Neutrophil (primary cell): ENCODE results near the gene WNT3A.
"Not testable (repeated sequence)": the region's sequence is repeated elsewhere in the genome, so short reads cannot be mapped to it uniquely, and the experiment has no call there.

Experiments used
- H3K27ac ChIP-seq: fragments of 200-600 bp; sonication (generic); 2 replicates; pipeline ENCODE4 v1.5.1; 2016; ENCODE audit warnings: mild to moderate bottlenecking, moderate library complexity
- H3K27me3 ChIP-seq: fragments of 200-600 bp; sonication (generic); 2 replicates; pipeline ENCODE4 v1.6.0; 2016; ENCODE audit warnings: mild to moderate bottlenecking
- H3K36me3 ChIP-seq: fragments of 200-600 bp; sonication (generic); 2 replicates; pipeline ENCODE4 v1.5.1; 2017
- H3K4me1 ChIP-seq, 2 experiments: fragments of 200-600 bp in 1 of 2; sonication (generic) in 1 of 2; 1 replicate in 1 of 2; 2 replicates in 1 of 2; pipeline versions ENCODE4 v1.5.1 to v1.6.1; 2013 to 2016; ENCODE audit warnings: low read depth in 1 of 2, low read length in 1 of 2, mild to moderate bottlenecking in 1 of 2, moderate library complexity in 1 of 2; ENCODE audit not compliant: control insufficient read depth in 1 of 2, insufficient read depth in 1 of 2
- H3K4me3 ChIP-seq, 2 experiments: fragments of 200-600 bp in 1 of 2; sonication (generic) in 1 of 2; 1 replicate in 1 of 2; 2 replicates in 1 of 2; pipeline ENCODE4 v1.5.1; 2013 to 2016; ENCODE audit warnings: low read depth in 1 of 2, low read length in 1 of 2, mild to moderate bottlenecking in 1 of 2, moderate library complexity in 1 of 2
- H3K9me3 ChIP-seq: fragments of 200-600 bp; sonication (generic); 2 replicates; pipeline ENCODE4 v1.5.1; 2016
- TF ChIP-seq, protein P1 (sequence below): fragments of 200-600 bp; sonication (generic); IDR thresholded peaks from 2 replicates; pipeline ENCODE4 v1.5.1; 2016; ENCODE audit warnings: antibody characterized with exemption

Gene WNT3A, protein sequence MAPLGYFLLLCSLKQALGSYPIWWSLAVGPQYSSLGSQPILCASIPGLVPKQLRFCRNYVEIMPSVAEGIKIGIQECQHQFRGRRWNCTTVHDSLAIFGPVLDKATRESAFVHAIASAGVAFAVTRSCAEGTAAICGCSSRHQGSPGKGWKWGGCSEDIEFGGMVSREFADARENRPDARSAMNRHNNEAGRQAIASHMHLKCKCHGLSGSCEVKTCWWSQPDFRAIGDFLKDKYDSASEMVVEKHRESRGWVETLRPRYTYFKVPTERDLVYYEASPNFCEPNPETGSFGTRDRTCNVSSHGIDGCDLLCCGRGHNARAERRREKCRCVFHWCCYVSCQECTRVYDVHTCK

DNA sequence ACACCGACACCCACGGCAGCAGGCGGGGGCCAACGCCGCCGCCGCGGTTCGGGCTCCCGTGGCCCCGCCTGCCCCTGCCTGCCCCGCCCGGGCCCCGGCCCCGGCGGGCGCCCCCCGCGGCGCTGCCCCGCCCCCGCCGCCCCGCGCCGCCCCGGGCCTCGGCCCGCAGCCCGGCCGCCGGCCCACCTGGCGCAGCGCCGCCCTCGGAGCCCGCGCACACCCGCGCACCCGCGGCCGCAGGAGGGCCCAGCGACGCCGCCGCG is at the start of gene WNT3A:
TSS of gene WNT3A (plus strand) at position 213 of the 263 bp plus-strand sequence. CDS start 131 bp downstream, outside the sequence.
- Histone ChIP-seq H3K27ac (no peak within 1 kb of the TSS), H3K27me3 (peaks cover 99% of the 10 kb centered on the region), H3K36me3 (no peaks in the 10 kb centered on the region), H3K4me1 (no peaks in the 10 kb centered on the region), H3K9me3 (no peaks in the 10 kb centered on the region), H3K4me3 (no peak within 1 kb of the TSS)
- TF ChIP-seq, protein P1, sequence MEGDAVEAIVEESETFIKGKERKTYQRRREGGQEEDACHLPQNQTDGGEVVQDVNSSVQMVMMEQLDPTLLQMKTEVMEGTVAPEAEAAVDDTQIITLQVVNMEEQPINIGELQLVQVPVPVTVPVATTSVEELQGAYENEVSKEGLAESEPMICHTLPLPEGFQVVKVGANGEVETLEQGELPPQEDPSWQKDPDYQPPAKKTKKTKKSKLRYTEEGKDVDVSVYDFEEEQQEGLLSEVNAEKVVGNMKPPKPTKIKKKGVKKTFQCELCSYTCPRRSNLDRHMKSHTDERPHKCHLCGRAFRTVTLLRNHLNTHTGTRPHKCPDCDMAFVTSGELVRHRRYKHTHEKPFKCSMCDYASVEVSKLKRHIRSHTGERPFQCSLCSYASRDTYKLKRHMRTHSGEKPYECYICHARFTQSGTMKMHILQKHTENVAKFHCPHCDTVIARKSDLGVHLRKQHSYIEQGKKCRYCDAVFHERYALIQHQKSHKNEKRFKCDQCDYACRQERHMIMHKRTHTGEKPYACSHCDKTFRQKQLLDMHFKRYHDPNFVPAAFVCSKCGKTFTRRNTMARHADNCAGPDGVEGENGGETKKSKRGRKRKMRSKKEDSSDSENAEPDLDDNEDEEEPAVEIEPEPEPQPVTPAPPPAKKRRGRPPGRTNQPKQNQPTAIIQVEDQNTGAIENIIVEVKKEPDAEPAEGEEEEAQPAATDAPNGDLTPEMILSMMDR, result no peak

DNA sequence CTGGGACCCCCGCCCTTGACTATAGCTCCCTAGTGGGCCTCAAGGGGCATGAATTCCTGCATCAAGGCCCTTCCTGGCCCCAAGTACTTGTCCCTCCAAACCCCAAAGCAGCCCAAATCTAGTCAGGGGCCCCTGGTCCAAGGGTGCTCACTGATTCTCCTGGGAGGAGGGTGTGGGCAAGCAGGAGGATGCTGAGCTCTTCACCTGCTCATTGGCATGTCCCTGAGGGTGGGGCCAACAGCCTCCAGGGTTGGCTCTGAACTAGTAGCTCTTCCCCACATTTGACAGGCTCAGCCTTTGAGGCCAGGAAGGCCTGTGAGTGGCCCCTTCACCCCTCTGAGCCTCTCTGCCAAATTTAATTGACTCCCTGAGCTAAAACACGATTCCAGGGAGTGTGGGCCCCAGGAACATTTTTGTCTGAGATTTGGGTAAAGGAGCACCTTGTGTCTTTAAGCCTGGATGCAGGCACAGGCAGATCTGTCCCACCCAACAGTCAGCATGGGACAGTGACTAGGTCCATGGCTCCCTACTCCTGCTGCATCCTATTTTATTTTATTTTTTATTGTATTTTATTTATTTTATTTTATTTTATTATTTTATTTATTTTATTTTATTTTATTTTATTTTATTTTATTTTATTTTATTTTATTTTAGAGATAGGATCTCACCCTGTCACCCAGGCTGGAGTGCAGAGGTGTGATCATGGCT is 48.0 kb upstream of the WNT3A start:
- TF ChIP-seq, protein P1, result no peak
- H3K36me3 ChIP-seq, result no peaks in the 10 kb centered on the region

DNA sequence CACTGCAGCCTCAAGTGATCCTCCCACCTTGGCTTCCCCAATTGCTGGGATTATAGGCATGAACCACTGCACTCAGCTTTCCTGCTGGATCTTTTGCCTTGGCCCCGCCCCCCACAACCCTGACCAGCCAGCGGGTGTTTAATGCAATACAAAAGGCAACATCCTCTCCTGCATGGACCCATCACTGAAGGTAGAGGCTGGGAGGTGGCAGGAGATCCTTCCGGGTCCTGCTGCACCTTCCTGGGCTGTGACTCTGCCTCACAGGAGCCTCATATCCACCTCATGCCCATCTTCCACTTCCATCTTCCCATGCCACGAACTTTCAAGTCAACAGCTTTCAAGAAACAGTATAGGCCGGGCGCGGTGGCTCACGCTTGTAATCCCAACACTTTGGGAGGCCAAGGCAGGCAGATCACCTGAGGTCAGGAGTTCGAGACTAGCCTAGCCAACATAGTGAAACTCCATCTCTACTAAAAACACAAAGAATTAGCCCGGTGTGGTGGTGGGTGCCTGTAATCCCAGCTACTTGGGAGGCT is 47.4 kb upstream of the WNT3A start:
- Histone ChIP-seq H3K27me3 (peaks cover 43% of the 10 kb centered on the region), H3K4me3 (no peak overlapping the region), H3K27ac (no peak overlapping the region), H3K9me3 (no peaks in the 10 kb centered on the region), H3K4me1 (peaks cover 5 to 7% of the 10 kb centered on the region in 2 experiments), H3K36me3 (no peaks in the 10 kb centered on the region)
- TF ChIP-seq, protein P1, result no peak

More for the DNA sequence above, 48.0 kb upstream of the WNT3A start:
- Histone ChIP-seq H3K9me3 (no peaks in the 10 kb centered on the region), H3K4me3 (no peak overlapping the region), H3K4me1 (peaks cover 5 to 7% of the 10 kb centered on the region in 2 experiments), H3K27me3 (peaks cover 49% of the 10 kb centered on the region), H3K27ac (no peak overlapping the region)

DNA sequence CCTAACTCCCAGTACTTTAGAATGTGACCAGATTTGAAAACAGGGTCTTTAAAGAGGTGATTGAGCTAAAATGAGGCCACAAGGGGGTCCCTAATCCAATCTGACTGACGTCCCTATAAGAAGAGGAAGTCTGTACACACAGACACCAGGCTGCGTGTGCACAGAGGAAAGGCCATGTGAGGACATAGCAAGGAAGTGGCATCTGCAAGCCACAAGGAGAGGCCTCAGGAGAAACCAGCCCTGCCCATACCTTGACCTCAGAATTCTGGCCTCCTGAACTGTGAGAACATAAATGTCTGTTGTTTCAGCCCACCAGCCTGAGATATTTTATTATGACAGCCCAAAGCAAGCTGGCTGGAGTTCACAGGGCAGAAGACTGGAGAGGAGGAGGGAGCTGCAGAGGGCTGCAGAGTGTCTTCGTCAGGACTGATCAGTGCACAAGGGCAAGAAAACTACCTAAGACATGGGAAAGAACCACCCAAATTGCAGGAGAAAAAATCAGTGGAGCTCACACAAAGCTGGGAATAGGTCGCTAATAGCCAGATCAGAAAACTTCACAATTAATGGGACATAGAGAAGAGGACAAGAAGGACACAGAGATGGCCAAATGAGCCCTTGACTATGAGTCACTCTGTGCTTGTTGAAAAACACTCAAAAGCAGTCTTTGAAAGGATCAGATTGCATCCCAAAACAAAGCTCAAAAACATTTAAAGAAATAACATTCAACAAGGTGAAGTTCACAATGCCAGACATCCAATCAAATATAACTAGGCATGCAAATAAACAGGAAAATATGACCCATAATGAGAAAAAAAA is 44.9 kb upstream of the WNT3A start:
- peaks cover 5 to 7% of the 10 kb centered on the region in 2 experiments for H3K4me1 ChIP-seq
- no peak overlapping the region for H3K27ac ChIP-seq
- H3K9me3 ChIP-seq, result no peaks in the 10 kb centered on the region
- H3K36me3 ChIP-seq, result no peaks in the 10 kb centered on the region
- peaks cover 19% of the 10 kb centered on the region for H3K27me3 ChIP-seq
- H3K4me3 ChIP-seq, result no peak overlapping the region
- TF ChIP-seq, protein P1, result no peak

DNA sequence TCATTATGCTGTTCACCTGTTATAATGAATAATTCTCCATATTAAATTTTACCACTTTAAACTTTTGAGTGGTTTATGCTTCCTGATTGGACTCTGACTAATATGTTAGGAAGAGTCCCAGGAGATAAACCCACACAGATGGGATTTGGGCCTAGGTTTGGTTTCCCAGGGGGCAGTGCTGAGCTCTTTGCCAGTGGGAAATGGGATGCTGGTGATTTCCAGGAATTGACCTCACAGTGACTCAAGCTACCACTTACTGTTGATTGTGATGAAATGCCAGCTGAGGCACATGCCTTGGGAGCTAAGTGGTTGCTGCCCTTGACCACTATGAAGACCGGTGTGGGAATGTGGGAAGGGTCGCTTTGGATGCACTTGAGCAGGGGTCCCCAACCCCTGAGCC is 40.1 kb upstream of the WNT3A start:
- not testable (repeated sequence) for H3K27me3 ChIP-seq, H3K27ac ChIP-seq, H3K4me1 ChIP-seq, H3K4me3 ChIP-seq, H3K9me3 ChIP-seq, H3K36me3 ChIP-seq

DNA sequence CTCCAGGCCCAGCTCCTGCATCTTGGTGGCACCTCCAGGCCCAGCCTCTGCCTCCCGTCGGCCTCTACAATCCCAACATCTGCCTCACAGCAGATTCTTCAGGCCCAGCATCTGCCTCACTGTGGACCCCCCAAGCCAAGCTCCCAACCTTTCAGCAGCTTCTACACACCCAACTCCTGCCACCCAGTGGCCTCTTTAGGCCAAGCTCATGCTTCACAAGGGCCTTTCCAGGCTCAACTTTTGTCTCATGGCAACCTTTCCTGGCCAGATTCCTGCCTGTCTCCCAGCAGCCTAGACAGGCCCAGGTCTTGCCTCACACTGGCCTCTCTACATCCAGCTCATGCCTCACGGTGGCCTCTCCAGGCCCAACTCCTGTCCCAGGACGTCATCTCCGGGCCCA is 39.0 kb upstream of the WNT3A start:
- H3K4me3 ChIP-seq, H3K27ac ChIP-seq, H3K9me3 ChIP-seq, H3K27me3 ChIP-seq, H3K36me3 ChIP-seq, H3K4me1 ChIP-seq: not testable (repeated sequence)

DNA sequence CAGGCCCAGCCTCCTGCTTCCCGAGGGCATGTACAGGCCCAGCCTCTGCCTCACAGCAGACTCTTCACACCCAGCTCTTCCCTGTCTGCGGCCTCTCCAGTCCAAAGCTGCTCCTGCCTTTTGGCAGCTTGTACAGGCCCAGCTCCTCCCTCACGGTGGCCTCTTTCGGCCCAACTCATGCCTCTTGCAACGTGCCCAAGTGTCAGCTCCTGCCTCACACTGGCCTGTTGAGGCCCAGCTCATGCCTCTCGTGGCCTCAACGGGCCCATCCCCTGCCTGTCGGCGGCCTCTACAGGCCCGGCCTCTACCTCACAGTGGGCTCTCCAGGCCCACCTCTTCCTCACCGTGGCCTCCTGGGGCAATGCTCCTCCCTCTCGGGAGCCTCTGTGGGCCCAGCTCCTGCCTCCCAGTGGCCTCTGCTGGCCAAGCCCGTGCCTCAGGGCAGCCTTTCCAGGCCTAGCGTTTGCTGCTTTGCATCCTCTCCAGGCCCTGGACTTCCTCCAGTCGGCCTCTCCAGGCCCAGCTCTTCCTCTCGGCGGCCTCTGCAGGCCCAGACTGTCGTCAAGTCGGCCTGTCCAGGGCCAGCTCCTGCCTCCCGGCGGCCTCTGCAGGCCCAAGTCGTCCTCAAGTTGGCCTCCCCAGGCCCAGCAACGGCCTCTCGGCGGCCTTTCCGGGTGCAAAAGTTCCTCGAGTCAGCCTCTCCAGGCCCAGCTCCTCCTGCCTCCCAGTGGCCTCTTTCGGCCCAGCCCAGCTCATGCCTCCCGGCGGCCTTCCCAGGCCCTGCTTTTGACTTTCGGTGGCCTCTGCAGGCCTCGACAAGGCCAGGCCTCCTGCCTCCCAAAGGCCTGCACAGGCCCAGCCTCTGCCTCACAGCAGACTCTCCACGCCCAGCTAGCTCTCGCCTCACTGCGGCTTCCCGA is 36.5 kb upstream of the WNT3A start:
- H3K9me3 ChIP-seq, H3K27me3 ChIP-seq, H3K36me3 ChIP-seq, H3K27ac ChIP-seq, H3K4me1 ChIP-seq, H3K4me3 ChIP-seq: not testable (repeated sequence)

DNA sequence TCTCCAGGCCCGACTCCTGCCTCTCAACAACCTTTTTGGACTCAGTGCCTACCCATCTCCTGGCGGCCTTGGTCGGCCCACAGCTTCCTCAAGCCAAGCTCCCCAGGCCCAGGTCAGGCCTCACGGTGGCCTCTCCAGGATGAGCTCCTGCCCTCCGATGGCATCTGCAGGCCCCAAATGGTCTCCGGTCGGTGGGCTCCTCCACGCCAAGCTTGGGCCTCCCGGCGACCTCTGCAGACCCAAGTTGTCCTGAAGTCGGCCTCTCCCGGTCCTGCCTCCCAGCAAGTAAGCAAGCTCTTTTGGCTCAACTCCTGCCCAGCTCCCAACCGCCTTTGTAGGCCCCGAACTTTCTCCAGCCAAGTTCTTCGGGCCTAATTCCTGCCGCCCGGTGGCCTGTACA is 35.6 kb upstream of the WNT3A start:
- H3K9me3 ChIP-seq, H3K4me3 ChIP-seq, H3K27me3 ChIP-seq, H3K36me3 ChIP-seq, H3K4me1 ChIP-seq, H3K27ac ChIP-seq: not testable (repeated sequence)
